Measurements from ENCODE around the gene MYH7B.

GRCh38 chr20:34955231-34956040 lies at the start of gene MYH7B, which contains the start of gene GSS:
- TF ChIP-seq, protein P1, sequence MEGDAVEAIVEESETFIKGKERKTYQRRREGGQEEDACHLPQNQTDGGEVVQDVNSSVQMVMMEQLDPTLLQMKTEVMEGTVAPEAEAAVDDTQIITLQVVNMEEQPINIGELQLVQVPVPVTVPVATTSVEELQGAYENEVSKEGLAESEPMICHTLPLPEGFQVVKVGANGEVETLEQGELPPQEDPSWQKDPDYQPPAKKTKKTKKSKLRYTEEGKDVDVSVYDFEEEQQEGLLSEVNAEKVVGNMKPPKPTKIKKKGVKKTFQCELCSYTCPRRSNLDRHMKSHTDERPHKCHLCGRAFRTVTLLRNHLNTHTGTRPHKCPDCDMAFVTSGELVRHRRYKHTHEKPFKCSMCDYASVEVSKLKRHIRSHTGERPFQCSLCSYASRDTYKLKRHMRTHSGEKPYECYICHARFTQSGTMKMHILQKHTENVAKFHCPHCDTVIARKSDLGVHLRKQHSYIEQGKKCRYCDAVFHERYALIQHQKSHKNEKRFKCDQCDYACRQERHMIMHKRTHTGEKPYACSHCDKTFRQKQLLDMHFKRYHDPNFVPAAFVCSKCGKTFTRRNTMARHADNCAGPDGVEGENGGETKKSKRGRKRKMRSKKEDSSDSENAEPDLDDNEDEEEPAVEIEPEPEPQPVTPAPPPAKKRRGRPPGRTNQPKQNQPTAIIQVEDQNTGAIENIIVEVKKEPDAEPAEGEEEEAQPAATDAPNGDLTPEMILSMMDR (conservative IDR thresholded peaks at IDR 0.05; ENCODE audit: low read depth in 2 of 2) = peak; percentile 27 to 68; a peak in 3 of 4 replicates
- TF ChIP-seq JUNB (IDR thresholded peaks at IDR 0.05; ENCODE audit: unreplicated experiment) (no peak), POLR2AphosphoS5 (IDR thresholded peaks at IDR 0.05; ENCODE audit: low read depth) (peak; percentile 93), EZH2phosphoT487 (IDR thresholded peaks at IDR 0.05; ENCODE audit: unreplicated experiment) (no peak), ETS1 (IDR thresholded peaks at IDR 0.05) (peak; percentile 39; the same call in 1 of the 2 replicates), EZH2 (IDR thresholded peaks at IDR 0.05; ENCODE audit: low read depth, unreplicated experiment) (no peak), ZNF331 (CRISPR knock-in tag; IDR thresholded peaks at IDR 0.05; ENCODE audit: low read depth) (no peak), REST (IDR thresholded peaks at IDR 0.05; ENCODE audit: unreplicated experiment) (no peak), NANOG (IDR thresholded peaks at IDR 0.05; ENCODE audit: borderline replicate concordance) (no peak), CREB1 (CRISPR knock-in tag; IDR thresholded peaks at IDR 0.05; ENCODE audit: low read depth) (peak; percentile 79; the same call in 1 of the 2 replicates)
- TF ChIP-seq, protein P2, sequence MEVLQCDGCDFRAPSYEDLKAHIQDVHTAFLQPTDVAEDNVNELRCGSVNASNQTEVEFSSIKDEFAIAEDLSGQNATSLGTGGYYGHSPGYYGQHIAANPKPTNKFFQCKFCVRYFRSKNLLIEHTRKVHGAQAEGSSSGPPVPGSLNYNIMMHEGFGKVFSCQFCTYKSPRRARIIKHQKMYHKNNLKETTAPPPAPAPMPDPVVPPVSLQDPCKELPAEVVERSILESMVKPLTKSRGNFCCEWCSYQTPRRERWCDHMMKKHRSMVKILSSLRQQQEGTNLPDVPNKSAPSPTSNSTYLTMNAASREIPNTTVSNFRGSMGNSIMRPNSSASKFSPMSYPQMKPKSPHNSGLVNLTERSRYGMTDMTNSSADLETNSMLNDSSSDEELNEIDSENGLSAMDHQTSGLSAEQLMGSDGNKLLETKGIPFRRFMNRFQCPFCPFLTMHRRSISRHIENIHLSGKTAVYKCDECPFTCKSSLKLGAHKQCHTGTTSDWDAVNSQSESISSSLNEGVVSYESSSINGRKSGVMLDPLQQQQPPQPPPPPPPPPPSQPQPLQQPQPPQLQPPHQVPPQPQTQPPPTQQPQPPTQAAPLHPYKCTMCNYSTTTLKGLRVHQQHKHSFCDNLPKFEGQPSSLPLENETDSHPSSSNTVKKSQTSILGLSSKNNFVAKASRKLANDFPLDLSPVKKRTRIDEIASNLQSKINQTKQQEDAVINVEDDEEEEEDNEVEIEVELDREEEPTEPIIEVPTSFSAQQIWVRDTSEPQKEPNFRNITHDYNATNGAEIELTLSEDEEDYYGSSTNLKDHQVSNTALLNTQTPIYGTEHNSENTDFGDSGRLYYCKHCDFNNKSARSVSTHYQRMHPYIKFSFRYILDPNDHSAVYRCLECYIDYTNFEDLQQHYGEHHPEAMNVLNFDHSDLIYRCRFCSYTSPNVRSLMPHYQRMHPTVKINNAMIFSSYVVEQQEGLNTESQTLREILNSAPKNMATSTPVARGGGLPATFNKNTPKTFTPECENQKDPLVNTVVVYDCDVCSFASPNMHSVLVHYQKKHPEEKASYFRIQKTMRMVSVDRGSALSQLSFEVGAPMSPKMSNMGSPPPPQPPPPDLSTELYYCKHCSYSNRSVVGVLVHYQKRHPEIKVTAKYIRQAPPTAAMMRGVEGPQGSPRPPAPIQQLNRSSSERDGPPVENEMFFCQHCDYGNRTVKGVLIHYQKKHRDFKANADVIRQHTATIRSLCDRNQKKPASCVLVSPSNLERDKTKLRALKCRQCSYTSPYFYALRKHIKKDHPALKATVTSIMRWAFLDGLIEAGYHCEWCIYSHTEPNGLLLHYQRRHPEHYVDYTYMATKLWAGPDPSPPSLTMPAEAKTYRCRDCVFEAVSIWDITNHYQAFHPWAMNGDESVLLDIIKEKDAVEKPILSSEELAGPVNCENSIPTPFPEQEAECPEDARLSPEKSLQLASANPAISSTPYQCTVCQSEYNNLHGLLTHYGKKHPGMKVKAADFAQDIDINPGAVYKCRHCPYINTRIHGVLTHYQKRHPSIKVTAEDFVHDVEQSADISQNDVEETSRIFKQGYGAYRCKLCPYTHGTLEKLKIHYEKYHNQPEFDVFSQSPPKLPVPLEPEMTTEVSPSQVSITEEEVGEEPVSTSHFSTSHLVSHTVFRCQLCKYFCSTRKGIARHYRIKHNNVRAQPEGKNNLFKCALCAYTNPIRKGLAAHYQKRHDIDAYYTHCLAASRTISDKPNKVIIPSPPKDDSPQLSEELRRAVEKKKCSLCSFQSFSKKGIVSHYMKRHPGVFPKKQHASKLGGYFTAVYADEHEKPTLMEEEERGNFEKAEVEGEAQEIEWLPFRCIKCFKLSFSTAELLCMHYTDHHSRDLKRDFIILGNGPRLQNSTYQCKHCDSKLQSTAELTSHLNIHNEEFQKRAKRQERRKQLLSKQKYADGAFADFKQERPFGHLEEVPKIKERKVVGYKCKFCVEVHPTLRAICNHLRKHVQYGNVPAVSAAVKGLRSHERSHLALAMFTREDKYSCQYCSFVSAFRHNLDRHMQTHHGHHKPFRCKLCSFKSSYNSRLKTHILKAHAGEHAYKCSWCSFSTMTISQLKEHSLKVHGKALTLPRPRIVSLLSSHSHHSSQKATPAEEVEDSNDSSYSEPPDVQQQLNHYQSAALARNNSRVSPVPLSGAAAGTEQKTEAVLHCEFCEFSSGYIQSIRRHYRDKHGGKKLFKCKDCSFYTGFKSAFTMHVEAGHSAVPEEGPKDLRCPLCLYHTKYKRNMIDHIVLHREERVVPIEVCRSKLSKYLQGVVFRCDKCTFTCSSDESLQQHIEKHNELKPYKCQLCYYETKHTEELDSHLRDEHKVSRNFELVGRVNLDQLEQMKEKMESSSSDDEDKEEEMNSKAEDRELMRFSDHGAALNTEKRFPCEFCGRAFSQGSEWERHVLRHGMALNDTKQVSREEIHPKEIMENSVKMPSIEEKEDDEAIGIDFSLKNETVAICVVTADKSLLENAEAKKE (CRISPR knock-in tag; IDR thresholded peaks at IDR 0.05) = no peak

All from GM23338 (cell line).